HUDEP-2 (cell line): Measurements from ENCODE around the gene SYN1.
A peak's percentile ranks its signal among the peaks of the same experiment; 100 is the strongest.

Experiments used
- DNase-seq, 76 experiments: peaks; one replicate each; lab custom pipeline; 2025; ENCODE audit not compliant: unreplicated experiment in 76 of 76; lab: John Stamatoyannopoulos, UW

Gene SYN1

GRCh38 chrX:47574547-47575301, 44.9 kb downstream of the SYN1 start:
- peak in 60 of 76 experiments; percentile 1 to 75 (median 28) for DNase-seq

GRCh38 chrX:47574076-47574546, 45.5 kb downstream of the SYN1 start:
- no peak for DNase-seq

GRCh38 chrX:47573341-47574075, 46.1 kb downstream of the SYN1 start:
- peak in 1 of 76 experiments; percentile 5 for DNase-seq

GRCh38 chrX:47572773-47573340, 46.8 kb downstream of the SYN1 start:
- no peak for DNase-seq

GRCh38 chrX:47571896-47572295, 47.8 kb downstream of the SYN1 start:
- no peak for DNase-seq

GRCh38 chrX:47571215-47571614, 48.4 kb downstream of the SYN1 start:
- no peak for DNase-seq

- no peak for DNase-seq
Measured at GRCh38 chrX:47570794-47571193, 48.9 kb downstream of the SYN1 start.

GRCh38 chrX:47568656-47569295, 50.9 kb downstream of the SYN1 start:
- DNase-seq, result peak in 29 of 76 experiments; percentile 2 to 31 (median 12)

GRCh38 chrX:47566841-47567240, 52.8 kb downstream of the SYN1 start:
- no peak for DNase-seq

GRCh38 chrX:47564438-47565085, 55.1 kb downstream of the SYN1 start:
- DNase-seq, result no peak

GRCh38 chrX:47563801-47564315, 55.8 kb downstream of the SYN1 start:
- peak in 44 of 76 experiments; percentile 1 to 72 (median 31) for DNase-seq

- peak in 45 of 76 experiments; percentile 0 to 46 (median 16) for DNase-seq
Measured at GRCh38 chrX:47562615-47563243, 56.9 kb downstream of the SYN1 start.

- DNase-seq, result peak in 3 of 76 experiments; percentile 0 to 26 (median 22)
Measured at GRCh38 chrX:47561659-47562151, 58.0 kb downstream of the SYN1 start.

- peak in 75 of 76 experiments; percentile 55 to 98 (median 93) for DNase-seq
Measured at GRCh38 chrX:47560934-47561658, 58.6 kb downstream of the SYN1 start, which contains the start of gene ARAF. Gene ARAF (plus strand): TSS chrX:47561205. CDS start chrX:47562968, 1,763 bp downstream.

- DNase-seq, result no peak
Measured at GRCh38 chrX:47560179-47560933, 59.3 kb downstream of the SYN1 start.

- DNase-seq, result no peak
Measured at GRCh38 chrX:47558436-47558835, 61.2 kb downstream of the SYN1 start.

- DNase-seq, result peak in 72 of 76 experiments; percentile 12 to 90 (median 74)
Measured at GRCh38 chrX:47556045-47556623, 63.5 kb downstream of the SYN1 start.

GRCh38 chrX:47543496-47543895, 76.2 kb downstream of the SYN1 start:
- DNase-seq, result no peak
